CD14-positive monocyte (primary cell): ENCODE results near the gene DNMT3A. TPM values are rescaled to one million over a fixed set of nuclear protein-coding genes. Genes with fewer than 3 reads are reported as not detected.

Source experiments
- DNase-seq, 3 donors: peaks; one replicate each; pipeline ENCODE4 v3.0.0-alpha.2; 2011 to 2022
- H2AFZ ChIP-seq: 2 replicates; pipeline ENCODE4 v1.6.0; 2012; ENCODE audit warnings: mild to moderate bottlenecking, low read depth, low read length, inconsistent platforms; ENCODE audit not compliant: insufficient read depth, poor library complexity, severe bottlenecking
- H3K27ac ChIP-seq, 2 donors: 1 replicate in 1 of 2; 2 replicates in 1 of 2; pipeline ENCODE4 v1.5.1; 2012 to 2013; ENCODE audit warnings: low read length in 2 of 2, control low read depth in 1 of 2, inconsistent platforms in 1 of 2, low read depth in 1 of 2, mild to moderate bottlenecking in 1 of 2
- H3K27me3 ChIP-seq, 2 donors: one replicate each; pipeline versions ENCODE4 v1.6.0 to v1.6.1; 2011 to 2013; ENCODE audit warnings: low read length in 2 of 2; ENCODE audit not compliant: control insufficient read depth in 2 of 2, insufficient read depth in 2 of 2
- H3K36me3 ChIP-seq, 2 donors: replicated peaks in 1 of 2; 1 replicate in 1 of 2; 2 replicates in 1 of 2; pipeline versions ENCODE4 v1.5.1 to v1.6.1; 2012 to 2013; ENCODE audit warnings: low read length in 2 of 2, control low read depth in 1 of 2, inconsistent platforms in 1 of 2, mild to moderate bottlenecking in 1 of 2; ENCODE audit not compliant: insufficient read depth in 2 of 2, control insufficient read depth in 1 of 2
- H3K4me1 ChIP-seq, 2 donors: 1 replicate in 1 of 2; 2 replicates in 1 of 2; pipeline versions ENCODE4 v1.5.1 to v1.6.1; 2012 to 2013; ENCODE audit warnings: low read length in 2 of 2, control low read depth in 1 of 2, inconsistent platforms in 1 of 2, mild to moderate bottlenecking in 1 of 2, moderate library complexity in 1 of 2; ENCODE audit not compliant: insufficient read depth in 2 of 2, control insufficient read depth in 1 of 2
- H3K4me2 ChIP-seq: replicated peaks from 2 replicates; pipeline ENCODE3; 2012; ENCODE audit warnings: low read length, moderate library complexity, mild to moderate bottlenecking; ENCODE audit not compliant: poor library complexity, severe bottlenecking; ENCODE audit errors: extremely low read depth
- H3K4me3 ChIP-seq, 3 experiments: fragments of 200-600 bp in 1 of 3; sonication (generic) in 1 of 3; replicated peaks in 1 of 3; 1 replicate in 2 of 3; 2 replicates in 1 of 3; pipeline ENCODE4 v1.5.1; 2011 to 2013; ENCODE audit warnings: low read length in 3 of 3, mild to moderate bottlenecking in 3 of 3, control low read depth in 2 of 3, low read depth in 2 of 3, inconsistent platforms in 1 of 3, moderate library complexity in 1 of 3
- H3K79me2 ChIP-seq: 2 replicates; pipeline ENCODE4 v1.6.0; 2012; ENCODE audit warnings: mild to moderate bottlenecking, control low read depth, inconsistent platforms, low read length, moderate library complexity; ENCODE audit not compliant: insufficient read depth
- H3K9ac ChIP-seq: 2 replicates; pipeline ENCODE4 v1.6.0; 2017; ENCODE audit warnings: low read length, mild to moderate bottlenecking; ENCODE audit not compliant: insufficient read depth, poor library complexity, severe bottlenecking
- H3K9me3 ChIP-seq, 2 donors: replicated peaks in 1 of 2; 1 replicate in 1 of 2; 2 replicates in 1 of 2; pipeline versions ENCODE4 v1.5.1 to v1.6.1; 2012 to 2013; ENCODE audit warnings: low read length in 2 of 2, control low read depth in 1 of 2; ENCODE audit not compliant: control insufficient read depth in 1 of 2, insufficient read depth in 1 of 2
- H4K20me1 ChIP-seq: 2 replicates; pipeline ENCODE4 v1.6.0; 2012; ENCODE audit warnings: mild to moderate bottlenecking, low read length, control low read depth, moderate library complexity; ENCODE audit not compliant: insufficient read depth
- H3K27ac Mint-ChIP-seq, 7 donors: one replicate each; pipeline ENCODE4 v1.8.0; 2020; ENCODE audit warnings: mild to moderate bottlenecking in 7 of 7, mixed read lengths in 7 of 7, moderate library complexity in 6 of 7, inconsistent platforms in 2 of 7
- H3K27me3 Mint-ChIP-seq, 3 donors: one replicate each; pipeline ENCODE4 v1.8.0; 2021 to 2022; ENCODE audit warnings: low read depth in 3 of 3, mild to moderate bottlenecking in 3 of 3, mixed read lengths in 3 of 3, moderate library complexity in 3 of 3, inconsistent platforms in 1 of 3
- H3K36me3 Mint-ChIP-seq, 2 donors: one replicate each; pipeline ENCODE4 v1.8.0; 2020; ENCODE audit warnings: mixed read lengths in 2 of 2, inconsistent platforms in 1 of 2, mild to moderate bottlenecking in 1 of 2
- H3K4me1 Mint-ChIP-seq: one replicate; pipeline ENCODE4 v1.8.0; 2020; ENCODE audit warnings: mild to moderate bottlenecking, mixed read lengths
- H3K4me3 Mint-ChIP-seq, 2 donors: one replicate each; pipeline ENCODE4 v1.8.0; 2020; ENCODE audit warnings: mild to moderate bottlenecking in 2 of 2, mixed read lengths in 2 of 2, moderate library complexity in 1 of 2
- H3K9me3 Mint-ChIP-seq, 7 donors: one replicate each; pipeline ENCODE4 v1.8.0; 2020 to 2022; ENCODE audit warnings: mixed read lengths in 7 of 7, mild to moderate bottlenecking in 6 of 7, moderate library complexity in 6 of 7, inconsistent platforms in 2 of 7
- CTCF ChIP-seq: fragments of 200-600 bp; IDR thresholded peaks from one replicate; pipeline ENCODE4 v1.8.0; 2022; ENCODE audit warnings: antibody characterized with exemption, mild to moderate bottlenecking
- WGBS: methylation state at CpG from one replicate; pipeline ENCODE4 v1.1.5; 2013; ENCODE audit warnings: missing lambda C conversion rate; ENCODE audit not compliant: insufficient coverage; 5-methylcytosine and 5-hydroxymethylcytosine counted together
- intact Hi-C, 2 donors: fragments of 100-400 bp; cut with micrococcal nuclease; formaldehyde crosslinking; loops; one replicate each; pipeline versions ENCODE4 v1.15.0 to v1.15.1; 2023
- polyA plus RNA-seq, 3 donors: library from polyadenylated mRNA; depleted of rRNA in 1 of 3; unstranded in 2 of 3; stranded (reverse) in 1 of 3; fragments of 300-500 nt in 2 of 3; fragments of >200 nt in 1 of 3; fragmentation: Illumina TruSeq in 2 of 3; gene quantifications; 1 replicate in 2 of 3; 2 replicates in 1 of 3; pipeline ENCODE4 v1.2.3, GENCODE V29; 2012 to 2021

DNMT3A gene
- polyA plus RNA-seq, 3 donors: 1.7 to 7.9 (median 2.7) TPM

GRCh38 chr2:25253153-25253626 is 88.5 kb downstream of the DNMT3A start:
- peaks cover 0 to 2% (median 0%) of the 10 kb centered on the region in 7 donors for H3K9me3 Mint-ChIP-seq
- intact Hi-C loops: no loop called here
- Histone ChIP-seq H3K36me3 (peaks cover under 1 to 27% of the 10 kb centered on the region in 2 donors), H3K9me3 (no peaks in the 10 kb centered on the region), H3K9ac (no peak overlapping the region), H3K79me2 (no peaks in the 10 kb centered on the region), H3K27me3 (peaks cover 0 to 2% of the 10 kb centered on the region in 2 donors), H3K4me1 (peaks cover 16 to 18% of the 10 kb centered on the region in 2 donors), H3K4me2 (no peak overlapping the region), H3K27ac (no peak overlapping the region), H2AFZ (no peak overlapping the region), H4K20me1 (no peaks in the 10 kb centered on the region), H3K4me3 (no peak overlapping the region)
- TF ChIP-seq CTCF: no peak
- no peak for DNase-seq
- peaks cover 16% of the 10 kb centered on the region for H3K4me1 Mint-ChIP-seq
- H3K27ac Mint-ChIP-seq: peak overlapping the region in 1 of 7 donors; percentile 64
- WGBS: 100% methylated on average over 1 of the region's 11 CpGs
- H3K36me3 Mint-ChIP-seq: peaks cover 28 to 42% of the 10 kb centered on the region in 2 donors
- H3K27me3 Mint-ChIP-seq: peaks cover 1 to 20% (median 11%) of the 10 kb centered on the region in 3 donors
- H3K4me3 Mint-ChIP-seq: peak overlapping the region in 1 of 2 donors; percentile 69

- H3K79me2 ChIP-seq: no peaks in the 10 kb centered on the region
- 25% methylated on average over 42 of the region's 62 CpGs for WGBS
- H2AFZ ChIP-seq: peak overlapping the region; percentile 82
- no peak overlapping the region for H3K27ac ChIP-seq
- TF ChIP-seq CTCF: no peak
- no peaks in the 10 kb centered on the region for H4K20me1 ChIP-seq
- Mint-ChIP-seq H3K4me1 (peaks cover 16% of the 10 kb centered on the region), H3K27me3 (peaks cover 1 to 20% (median 11%) of the 10 kb centered on the region in 3 donors), H3K9me3 (peaks cover 0 to 2% (median 0%) of the 10 kb centered on the region in 7 donors), H3K27ac (no peak overlapping the region), H3K36me3 (peaks cover 34 to 43% of the 10 kb centered on the region in 2 donors), H3K4me3 (peak overlapping the region; percentile 60 to 69)
- H3K4me3 ChIP-seq: peak overlapping the region; percentile 31 to 73 (median 49)
- H3K9ac ChIP-seq: peak overlapping the region; percentile 64
- H3K4me2 ChIP-seq: peak overlapping the region; percentile 76
- H3K36me3 ChIP-seq: peaks cover 4 to 27% of the 10 kb centered on the region in 2 donors
- no peaks in the 10 kb centered on the region for H3K9me3 ChIP-seq
- peaks cover 16 to 18% of the 10 kb centered on the region in 2 donors for H3K4me1 ChIP-seq
- DNase-seq: peak in 1 of 3 donors; percentile 23
- intact Hi-C loops: no loop called here
- peaks cover 0 to 2% of the 10 kb centered on the region in 2 donors for H3K27me3 ChIP-seq
Measured at GRCh38 chr2:25252291-25253152, 89.2 kb downstream of the DNMT3A start.
